ENCODE results near the gene RPH3AL. TPM values are rescaled to one million over a fixed set of nuclear protein-coding genes. Genes with fewer than 3 reads are reported as not detected.
A peak's percentile ranks its signal among the peaks of the same experiment; 100 is the strongest.

Gene RPH3AL
- total and polyA plus RNA-seq, 2 of the 8 experiments (the other 6 are each of a cell fraction or from before 2014, with no cell fraction given) = 5.6 to 5.8 TPM

DNA sequence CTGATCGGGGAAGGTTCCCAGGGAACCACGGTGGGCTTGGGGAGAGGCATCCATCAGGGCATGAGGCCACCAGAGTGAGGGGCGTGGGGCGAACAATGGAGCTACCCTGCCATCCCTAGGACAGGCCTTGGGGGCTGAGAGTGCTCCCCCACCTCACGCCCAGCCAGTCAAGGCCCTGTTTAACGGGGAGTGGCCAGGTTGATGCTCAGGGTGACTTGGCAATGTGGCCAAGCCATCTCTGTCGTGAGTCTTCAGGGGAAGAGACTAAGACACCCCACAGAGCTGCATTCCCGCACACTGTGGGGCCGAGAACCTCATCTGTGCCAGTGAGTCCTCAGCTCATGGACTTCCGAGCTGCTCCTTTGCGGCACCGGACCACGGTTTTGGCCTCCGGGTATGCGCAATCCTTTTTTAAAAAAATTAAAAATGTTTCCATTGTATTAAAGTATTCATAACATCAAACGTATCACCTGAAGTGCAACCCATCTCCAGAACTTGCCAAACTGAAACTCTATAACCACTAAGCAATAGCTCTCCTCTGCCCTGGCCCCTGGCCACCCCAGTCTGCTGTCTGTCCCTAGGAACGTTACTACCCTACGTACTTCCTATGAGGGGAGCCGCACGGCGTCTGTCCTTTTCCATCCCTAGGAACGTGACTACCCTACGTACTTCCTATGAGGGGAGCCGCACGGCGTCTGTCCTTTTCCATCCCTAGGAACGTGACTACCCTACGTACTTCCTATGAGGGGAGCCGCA is 99.3 kb downstream of the RPH3AL start:
- no peak overlapping the region for H3K4me2 ChIP-seq (ENCODE audit: insufficient read depth in 1 of 2, low read depth in 2 of 2, low read length in 2 of 2)
- H2AK5ac ChIP-seq (ENCODE audit: low read depth, low read length) = no peak overlapping the region
- no peak overlapping the region for H2AFZ ChIP-seq (ENCODE audit: low read length)
- H3K36me3 ChIP-seq (ENCODE audit: control insufficient read depth in 2 of 4, insufficient read depth in 4 of 4, low read length in 3 of 4) = no peaks in the 10 kb centered on the region
- no peak overlapping the region for H3K23ac ChIP-seq (ENCODE audit: insufficient read length)
- no peak overlapping the region for H3K4ac ChIP-seq (replicated peaks; ENCODE audit: insufficient read length, low read depth, low read length)
- H3K14ac ChIP-seq (ENCODE audit: insufficient read length) = no peak overlapping the region
- no peaks in the 10 kb centered on the region for H3K9me3 ChIP-seq (ENCODE audit: insufficient read depth in 2 of 2, low read depth in 1 of 2, low read length in 1 of 2)
- ChIA-PET POLR2A (ENCODE audit: partially characterized antibody) (no interaction called here), CTCF (ENCODE audit: partially characterized antibody) (interaction anchor here (1.1 kb wide), 1 partner anchor 14 kb away, joined by 4 read pairs; no protein-coding TSS in a partner anchor)
- no peak overlapping the region for H3K56ac ChIP-seq (replicated peaks; ENCODE audit: insufficient read length, low read depth, low read length)
- peak overlapping the region; percentile 39 for H4K91ac ChIP-seq (replicated peaks; ENCODE audit: insufficient read length, low read length)
- H3K9ac ChIP-seq (replicated peaks in 1 of 4; ENCODE audit: extremely low read depth in 1 of 4, low read depth in 3 of 4, low read length in 3 of 4) = no peak overlapping the region
- no peak overlapping the region; the same call in 1 of the 2 replicates for H2BK20ac ChIP-seq (ENCODE audit: low read length)
- TF ChIP-seq KDM4A (IDR thresholded peaks at IDR 0.05; ENCODE audit: low read depth, low read length, severe bottlenecking) (no peak), ZNF274 (IDR thresholded peaks at IDR 0.05; ENCODE audit: borderline replicate concordance, extremely low read depth, low read length) (no peak), SRF (IDR thresholded peaks at IDR 0.05; ENCODE audit: low read depth, low read length) (no peak), RXRA (IDR thresholded peaks at IDR 0.05; ENCODE audit: insufficient read depth, low read depth, low read length) (no peak)
- TF ChIP-seq, protein P1, sequence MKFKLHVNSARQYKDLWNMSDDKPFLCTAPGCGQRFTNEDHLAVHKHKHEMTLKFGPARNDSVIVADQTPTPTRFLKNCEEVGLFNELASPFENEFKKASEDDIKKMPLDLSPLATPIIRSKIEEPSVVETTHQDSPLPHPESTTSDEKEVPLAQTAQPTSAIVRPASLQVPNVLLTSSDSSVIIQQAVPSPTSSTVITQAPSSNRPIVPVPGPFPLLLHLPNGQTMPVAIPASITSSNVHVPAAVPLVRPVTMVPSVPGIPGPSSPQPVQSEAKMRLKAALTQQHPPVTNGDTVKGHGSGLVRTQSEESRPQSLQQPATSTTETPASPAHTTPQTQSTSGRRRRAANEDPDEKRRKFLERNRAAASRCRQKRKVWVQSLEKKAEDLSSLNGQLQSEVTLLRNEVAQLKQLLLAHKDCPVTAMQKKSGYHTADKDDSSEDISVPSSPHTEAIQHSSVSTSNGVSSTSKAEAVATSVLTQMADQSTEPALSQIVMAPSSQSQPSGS (IDR thresholded peaks at IDR 0.05; ENCODE audit: low read length) = no peak
- H2BK15ac ChIP-seq (ENCODE audit: low read length) = no peak overlapping the region
- no peak overlapping the region for H3K18ac ChIP-seq (ENCODE audit: extremely low read depth, low read length)
- FAIRE-seq (no peak), DNase-seq (ENCODE audit: low read depth in 1 of 2, low spot score in 2 of 2) (peak in 1 of 2 experiments; percentile 39)
- no peaks in the 10 kb centered on the region for H3K23me2 ChIP-seq (ENCODE audit: low read depth, low read length)
- no peaks in the 10 kb centered on the region for H3K27me3 ChIP-seq (replicated peaks in 1 of 4; ENCODE audit: control insufficient read depth in 3 of 4, extremely low read depth in 1 of 4, insufficient read depth in 3 of 4, low read length in 3 of 4)
- H3K27ac ChIP-seq (ENCODE audit: low read depth, low read length) = no peak overlapping the region
- H2BK120ac ChIP-seq (replicated peaks; ENCODE audit: low read depth, low read length) = no peak overlapping the region
- no peak overlapping the region for H2BK12ac ChIP-seq (ENCODE audit: low read depth, low read length)
- H3K4me3 ChIP-seq (ENCODE audit: extremely low read depth in 1 of 4, insufficient read depth in 2 of 4, low read depth in 3 of 4, low read length in 4 of 4) = no peak overlapping the region
- peak overlapping the region; percentile 2; the same call in 1 of the 2 replicates for H2BK5ac ChIP-seq (ENCODE audit: low read depth, low read length)
- H4K5ac ChIP-seq (ENCODE audit: insufficient read length, low read depth, low read length) = no peak overlapping the region
- H4K8ac ChIP-seq (ENCODE audit: extremely low read depth, insufficient read depth, low read length) = no peak overlapping the region
- no peaks in the 10 kb centered on the region; a peak in 1 of 7 replicates for H3K4me1 ChIP-seq (replicated peaks in 1 of 4; ENCODE audit: control insufficient read depth in 3 of 4, insufficient read depth in 4 of 4, low read length in 3 of 4)
- 83% methylated on average over 14 of the region's 29 CpGs; no CpG with 5 or more reads in 1 of the 2 experiments for WGBS, 2 experiments (ENCODE audit: extremely low coverage in 1 of 2, insufficient coverage in 1 of 2, insufficient read length in 1 of 2, insufficient replicate concordance in 2 of 2, low coverage in 1 of 2, low lambda C conversion rate in 2 of 2, missing lambda C conversion rate in 1 of 2)
- no peaks in the 10 kb centered on the region for H3K79me2 ChIP-seq (ENCODE audit: control insufficient read depth in 1 of 2, insufficient read depth in 2 of 2, low read length in 2 of 2)
- H3K79me1 ChIP-seq (ENCODE audit: low read depth, low read length) = no peaks in the 10 kb centered on the region
- H4K20me1 ChIP-seq (replicated peaks in 1 of 2; ENCODE audit: control insufficient read depth in 1 of 2, insufficient read depth in 2 of 2, low read length in 2 of 2) = no peaks in the 10 kb centered on the region

Measured in H1 (cell line).